Endothelial cell of umbilical vein (primary cell): ENCODE measurements around the gene MYDGF.

ENCODE experiments used
- CTCF ChIP-seq, 2 donors: IDR thresholded peaks; 1 replicate in 1 of 2; 2 replicates in 1 of 2; pipeline ENCODE4 v1.5.1; 2011; ENCODE audit warnings: low read length in 2 of 2, mild to moderate bottlenecking in 2 of 2, moderate library complexity in 2 of 2, control low read depth in 1 of 2, inconsistent platforms in 1 of 2, low read depth in 1 of 2; ENCODE audit not compliant: insufficient read depth in 1 of 2; ENCODE audit errors: extremely low read depth in 1 of 2
- EZH2 ChIP-seq: IDR thresholded peaks from 2 replicates; pipeline ENCODE4 v1.6.1; 2012; ENCODE audit warnings: borderline replicate concordance, low read depth, mild to moderate bottlenecking, moderate library complexity, low read length, inconsistent platforms; ENCODE audit not compliant: severe bottlenecking
- FOS ChIP-seq: IDR thresholded peaks from 2 replicates; pipeline ENCODE4 v1.6.1; 2011; ENCODE audit warnings: mild to moderate bottlenecking, low read length, moderate library complexity, borderline replicate concordance; ENCODE audit not compliant: insufficient read depth
- GATA2 ChIP-seq: IDR thresholded peaks from 2 replicates; pipeline ENCODE4 v1.7.0; 2011; ENCODE audit warnings: low read depth, mild to moderate bottlenecking, moderate library complexity, mixed read lengths, low read length; ENCODE audit not compliant: insufficient read length, insufficient read depth
- JUN ChIP-seq: IDR thresholded peaks from 2 replicates; pipeline ENCODE4 v1.6.1; 2011; ENCODE audit warnings: borderline replicate concordance, low read depth; ENCODE audit not compliant: insufficient read length, insufficient read depth
- MAX ChIP-seq: IDR thresholded peaks from 2 replicates; pipeline ENCODE4 v1.6.1; 2011; ENCODE audit not compliant: insufficient read depth, insufficient read length
- MYC ChIP-seq: IDR thresholded peaks from one replicate; pipeline ENCODE4 v1.6.1; 2011; ENCODE audit warnings: mild to moderate bottlenecking, low read depth, low read length
- POLR2A ChIP-seq: IDR thresholded peaks from 2 replicates; pipeline ENCODE4 v1.6.1; 2012; ENCODE audit warnings: low read depth, mild to moderate bottlenecking, control low read depth, low read length
- POLR2AphosphoS5 ChIP-seq: IDR thresholded peaks from 2 replicates; pipeline ENCODE4 v1.6.1; 2012; ENCODE audit warnings: low read depth, mild to moderate bottlenecking, control low read depth, low read length, moderate library complexity; ENCODE audit not compliant: insufficient read depth

- TF ChIP-seq CTCF (IDR thresholded peaks at IDR 0.05; ENCODE audit: extremely low read depth in 1 of 2, insufficient read depth in 1 of 2, low read depth in 1 of 2, low read length in 2 of 2) (no peak), EZH2 (no peak), MYC (no peak), POLR2AphosphoS5 (no peak), POLR2A (no peak), MAX (no peak), FOS (no peak), JUN (no peak), GATA2 (no peak)
Observed at GRCh38 chr19:4704317-4704673, 34.2 kb upstream of the MYDGF start.
